Stomach (tissue), 4 donors: Measurements from ENCODE around the gene MPDU1.

ENCODE experiments used
- CTCF ChIP-seq, 7 experiments: fragments of 450-650 bp in 4 of 7; fragments of 200-600 bp in 3 of 7; sonication (generic) in 3 of 7; IDR thresholded peaks; one replicate each; pipeline ENCODE4 v1.5.1; 2016 to 2019; ENCODE audit warnings: antibody characterized with exemption in 7 of 7, control low read depth in 2 of 7, mild to moderate bottlenecking in 1 of 7
- EP300 ChIP-seq: sonication (generic); formaldehyde crosslinking; IDR thresholded peaks from one replicate; pipeline ENCODE4 v1.6.1; 2017; ENCODE audit warnings: antibody characterized with exemption
- POLR2A ChIP-seq, 4 donors: fragments of 450-650 bp; IDR thresholded peaks; one replicate each; pipeline ENCODE4 v1.6.1; 2016; ENCODE audit warnings: antibody characterized with exemption in 4 of 4, control low read depth in 2 of 4, mild to moderate bottlenecking in 1 of 4, moderate library complexity in 1 of 4

GRCh38 chr17:7561028-7561575 is 22.6 kb upstream of the MPDU1 start:
- no peak for TF ChIP-seq POLR2A (IDR thresholded peaks at IDR 0.05)
- peak in 5 of 7 experiments; percentile 66 to 93 (median 79) for TF ChIP-seq CTCF (IDR thresholded peaks at IDR 0.05)
- TF ChIP-seq EP300, result no peak
